ENCODE measurements around the gene TRIP6. TPM values are rescaled to one million over a fixed set of nuclear protein-coding genes. Genes with fewer than 3 reads are reported as not detected.
A peak's percentile ranks its signal among the peaks of the same experiment; 100 is the strongest.

Gene TRIP6
- total RNA-seq, 1 donor from 2014 or later = 99.9 TPM

- no peak overlapping the region for H3K27ac Mint-ChIP-seq (ENCODE audit: unreplicated experiment)
- H4K20me1 ChIP-seq (ENCODE audit: insufficient read depth, low read length) = peaks cover 25% of the 10 kb centered on the region
- no peaks in the 10 kb centered on the region for H3K9me3 ChIP-seq (ENCODE audit: insufficient read depth, low read depth, low read length)
- no peak for TF ChIP-seq EZH2 (IDR thresholded peaks at IDR 0.05; ENCODE audit: insufficient read depth, low read length)
- no peak for TF ChIP-seq CTCF (IDR thresholded peaks at IDR 0.05; ENCODE audit: insufficient read depth, low read depth, low read length)
- H3K4me2 ChIP-seq (ENCODE audit: low read length) = no peak overlapping the region
- H3K27ac ChIP-seq (ENCODE audit: low read depth, low read length) = no peak overlapping the region
- H3K27me3 Mint-ChIP-seq (ENCODE audit: low read depth, unreplicated experiment) = no peaks in the 10 kb centered on the region
- no peak overlapping the region for H3K4me3 ChIP-seq (ENCODE audit: insufficient read depth, low read depth, low read length)
- peaks cover 17% of the 10 kb centered on the region for H3K4me1 ChIP-seq (ENCODE audit: insufficient read depth, low read length)
- H2AFZ ChIP-seq (ENCODE audit: low read depth, low read length) = no peak overlapping the region
- H3K27me3 ChIP-seq (ENCODE audit: insufficient read depth, low read length) = no peaks in the 10 kb centered on the region
- no peaks in the 10 kb centered on the region for H3K36me3 ChIP-seq (ENCODE audit: insufficient read depth, low read length)
- peaks cover 4% of the 10 kb centered on the region for H3K36me3 Mint-ChIP-seq (ENCODE audit: low read depth, unreplicated experiment)
- peaks cover 35% of the 10 kb centered on the region for H3K79me2 ChIP-seq (ENCODE audit: insufficient read depth, low read length)
- FAIRE-seq = no peak
- H3K4me1 Mint-ChIP-seq (ENCODE audit: low read depth, unreplicated experiment) = peaks cover 8% of the 10 kb centered on the region
- H3K9me3 Mint-ChIP-seq (ENCODE audit: unreplicated experiment) = peaks cover under 1% of the 10 kb centered on the region
- DNase-seq (ENCODE audit: low read depth) = no peak
- H3K9ac ChIP-seq (ENCODE audit: low read length) = no peak overlapping the region
- peak overlapping the region; percentile 95 for H3K4me3 Mint-ChIP-seq (ENCODE audit: unreplicated experiment)
These were observed 38.0 kb upstream of the TRIP6 start for GRCh38 chr7:100829150-100829716.

GRCh38 chr7:100830396-100830795 lies 36.8 kb upstream of the TRIP6 start:
- no peaks in the 10 kb centered on the region for H3K27me3 Mint-ChIP-seq (ENCODE audit: low read depth, unreplicated experiment)
- Histone ChIP-seq H3K27ac (ENCODE audit: low read depth, low read length) (no peak overlapping the region), H4K20me1 (ENCODE audit: insufficient read depth, low read length) (peaks cover 13% of the 10 kb centered on the region), H3K4me3 (ENCODE audit: insufficient read depth, low read depth, low read length) (no peak overlapping the region), H3K4me2 (ENCODE audit: low read length) (no peak overlapping the region), H3K4me1 (ENCODE audit: insufficient read depth, low read length) (peaks cover 7% of the 10 kb centered on the region), H3K9me3 (ENCODE audit: insufficient read depth, low read depth, low read length) (no peaks in the 10 kb centered on the region), H3K9ac (ENCODE audit: low read length) (no peak overlapping the region), H3K36me3 (ENCODE audit: insufficient read depth, low read length) (no peaks in the 10 kb centered on the region), H3K79me2 (ENCODE audit: insufficient read depth, low read length) (peaks cover 23% of the 10 kb centered on the region), H3K27me3 (ENCODE audit: insufficient read depth, low read length) (no peaks in the 10 kb centered on the region), H2AFZ (ENCODE audit: low read depth, low read length) (no peak overlapping the region)
- no peak overlapping the region for H3K4me3 Mint-ChIP-seq (ENCODE audit: unreplicated experiment)
- H3K4me1 Mint-ChIP-seq (ENCODE audit: low read depth, unreplicated experiment) = peaks cover 7% of the 10 kb centered on the region
- peaks cover 3% of the 10 kb centered on the region for H3K9me3 Mint-ChIP-seq (ENCODE audit: unreplicated experiment)
- TF ChIP-seq CTCF (IDR thresholded peaks at IDR 0.05; ENCODE audit: insufficient read depth, low read depth, low read length) = no peak
- no peak for TF ChIP-seq EZH2 (IDR thresholded peaks at IDR 0.05; ENCODE audit: insufficient read depth, low read length)
- peaks cover 2% of the 10 kb centered on the region for H3K36me3 Mint-ChIP-seq (ENCODE audit: low read depth, unreplicated experiment)
- DNase-seq (ENCODE audit: low read depth) = no peak
- no peak for FAIRE-seq
- peak overlapping the region; percentile 20 for H3K27ac Mint-ChIP-seq (ENCODE audit: unreplicated experiment)

- no peak overlapping the region for H3K4me3 ChIP-seq (ENCODE audit: insufficient read depth, low read depth, low read length)
- no peak for FAIRE-seq
- H3K27me3 Mint-ChIP-seq (ENCODE audit: low read depth, unreplicated experiment) = no peaks in the 10 kb centered on the region
- H4K20me1 ChIP-seq (ENCODE audit: insufficient read depth, low read length) = no peaks in the 10 kb centered on the region
- no peak overlapping the region for H3K4me3 Mint-ChIP-seq (ENCODE audit: unreplicated experiment)
- H3K79me2 ChIP-seq (ENCODE audit: insufficient read depth, low read length) = peaks cover 6% of the 10 kb centered on the region
- H3K9me3 ChIP-seq (ENCODE audit: insufficient read depth, low read depth, low read length) = no peaks in the 10 kb centered on the region
- TF ChIP-seq EZH2 (IDR thresholded peaks at IDR 0.05; ENCODE audit: insufficient read depth, low read length) = no peak
- no peak for TF ChIP-seq CTCF (IDR thresholded peaks at IDR 0.05; ENCODE audit: insufficient read depth, low read depth, low read length)
- peaks cover 2% of the 10 kb centered on the region for H3K4me1 ChIP-seq (ENCODE audit: insufficient read depth, low read length)
- peaks cover 3% of the 10 kb centered on the region for H3K9me3 Mint-ChIP-seq (ENCODE audit: unreplicated experiment)
- no peaks in the 10 kb centered on the region for H3K36me3 ChIP-seq (ENCODE audit: insufficient read depth, low read length)
- DNase-seq (ENCODE audit: low read depth) = no peak
- H3K4me1 Mint-ChIP-seq (ENCODE audit: low read depth, unreplicated experiment) = peaks cover 13% of the 10 kb centered on the region
- H2AFZ ChIP-seq (ENCODE audit: low read depth, low read length) = no peak overlapping the region
- H3K9ac ChIP-seq (ENCODE audit: low read length) = no peak overlapping the region
- H3K27me3 ChIP-seq (ENCODE audit: insufficient read depth, low read length) = no peaks in the 10 kb centered on the region
- peaks cover 2% of the 10 kb centered on the region for H3K36me3 Mint-ChIP-seq (ENCODE audit: low read depth, unreplicated experiment)
- H3K27ac Mint-ChIP-seq (ENCODE audit: unreplicated experiment) = no peak overlapping the region
- H3K27ac ChIP-seq (ENCODE audit: low read depth, low read length) = no peak overlapping the region
- H3K4me2 ChIP-seq (ENCODE audit: low read length) = no peak overlapping the region
These were observed 34.9 kb upstream of the TRIP6 start for GRCh38 chr7:100832281-100832633.

All from astrocyte (in vitro differentiated cells and primary cell).